ENCODE measurements around the gene LGR6.
"Not testable (repeated sequence)": the region's sequence is repeated elsewhere in the genome, so short reads cannot be mapped to it uniquely, and the experiment has no call there.

LGR6 gene, protein sequence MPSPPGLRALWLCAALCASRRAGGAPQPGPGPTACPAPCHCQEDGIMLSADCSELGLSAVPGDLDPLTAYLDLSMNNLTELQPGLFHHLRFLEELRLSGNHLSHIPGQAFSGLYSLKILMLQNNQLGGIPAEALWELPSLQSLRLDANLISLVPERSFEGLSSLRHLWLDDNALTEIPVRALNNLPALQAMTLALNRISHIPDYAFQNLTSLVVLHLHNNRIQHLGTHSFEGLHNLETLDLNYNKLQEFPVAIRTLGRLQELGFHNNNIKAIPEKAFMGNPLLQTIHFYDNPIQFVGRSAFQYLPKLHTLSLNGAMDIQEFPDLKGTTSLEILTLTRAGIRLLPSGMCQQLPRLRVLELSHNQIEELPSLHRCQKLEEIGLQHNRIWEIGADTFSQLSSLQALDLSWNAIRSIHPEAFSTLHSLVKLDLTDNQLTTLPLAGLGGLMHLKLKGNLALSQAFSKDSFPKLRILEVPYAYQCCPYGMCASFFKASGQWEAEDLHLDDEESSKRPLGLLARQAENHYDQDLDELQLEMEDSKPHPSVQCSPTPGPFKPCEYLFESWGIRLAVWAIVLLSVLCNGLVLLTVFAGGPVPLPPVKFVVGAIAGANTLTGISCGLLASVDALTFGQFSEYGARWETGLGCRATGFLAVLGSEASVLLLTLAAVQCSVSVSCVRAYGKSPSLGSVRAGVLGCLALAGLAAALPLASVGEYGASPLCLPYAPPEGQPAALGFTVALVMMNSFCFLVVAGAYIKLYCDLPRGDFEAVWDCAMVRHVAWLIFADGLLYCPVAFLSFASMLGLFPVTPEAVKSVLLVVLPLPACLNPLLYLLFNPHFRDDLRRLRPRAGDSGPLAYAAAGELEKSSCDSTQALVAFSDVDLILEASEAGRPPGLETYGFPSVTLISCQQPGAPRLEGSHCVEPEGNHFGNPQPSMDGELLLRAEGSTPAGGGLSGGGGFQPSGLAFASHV

DNA sequence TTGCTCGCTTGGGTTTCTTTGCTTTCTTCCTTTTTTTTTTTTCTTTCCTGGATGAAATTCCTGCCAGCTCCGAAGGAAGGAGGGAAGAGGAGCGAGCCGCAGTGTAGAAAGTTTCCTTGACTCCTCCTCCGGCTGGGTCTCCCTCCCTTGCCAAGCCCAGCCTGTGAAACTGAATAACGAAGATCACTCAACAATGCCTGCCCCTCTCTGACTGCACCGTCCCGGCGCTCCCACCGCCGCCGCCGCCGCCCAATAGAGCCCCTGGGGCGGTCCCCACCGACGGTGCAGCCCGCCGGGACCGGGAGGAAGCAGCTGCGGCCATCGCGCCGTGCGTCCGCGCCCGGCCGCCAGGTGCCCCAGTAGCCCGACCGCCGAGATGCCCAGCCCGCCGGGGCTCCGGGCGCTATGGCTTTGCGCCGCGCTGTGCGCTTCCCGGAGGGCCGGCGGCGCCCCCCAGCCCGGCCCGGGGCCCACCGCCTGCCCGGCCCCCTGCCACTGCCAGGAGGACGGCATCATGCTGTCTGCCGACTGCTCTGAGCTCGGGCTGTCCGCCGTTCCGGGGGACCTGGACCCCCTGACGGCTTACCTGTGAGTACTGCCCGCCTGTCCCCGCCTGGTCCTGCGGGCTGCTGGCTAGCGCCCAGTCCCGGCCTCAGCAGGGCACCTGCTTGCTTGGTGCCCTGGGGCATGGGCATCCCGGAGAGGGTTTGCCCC is at the start of gene LGR6:
LGR6 (plus strand) TSS at position 186 of the 714 bp plus-strand sequence; CDS start at position 377, 191 bp downstream.
- peak; percentile 24 for ATAC-seq
- peaks cover 79% of the 10 kb centered on the region for H3K27me3 Mint-ChIP-seq

DNA sequence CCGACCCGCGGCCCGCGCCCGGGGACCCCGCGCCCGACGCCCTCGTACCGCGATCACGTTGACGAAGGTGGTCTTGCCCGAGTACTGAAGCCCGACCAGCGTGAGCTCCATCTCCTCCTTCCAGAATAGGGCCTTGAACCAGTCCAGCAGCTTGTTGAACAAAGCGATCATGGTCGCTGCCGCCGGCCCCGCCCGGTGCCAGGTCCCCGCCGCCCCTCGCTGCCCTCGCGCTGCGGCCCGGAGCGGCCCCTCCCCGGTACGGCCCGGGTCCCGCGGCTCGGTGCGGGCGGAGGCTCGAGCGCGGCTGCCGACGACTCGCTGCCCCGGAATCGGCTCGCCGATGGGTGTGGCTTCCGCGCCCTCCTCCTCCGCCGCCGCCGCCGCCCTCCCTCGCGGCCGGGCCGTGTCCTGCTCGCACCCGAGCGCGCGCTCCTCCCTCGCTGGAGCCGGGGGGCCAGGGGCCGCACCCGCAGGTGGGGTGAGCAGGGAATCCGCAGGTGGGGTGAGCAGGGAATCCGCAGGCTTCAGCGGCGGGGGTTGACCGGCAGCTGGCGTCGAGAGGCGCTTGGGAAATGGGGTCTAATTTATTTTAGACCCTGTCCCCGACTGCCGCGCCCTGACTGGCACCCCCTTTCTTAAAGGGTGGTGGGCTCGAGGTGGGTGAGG is 49.1 kb upstream of the LGR6 start, which contains the start of gene ARL8A:
ARL8A (minus strand) TSS at position 336 of the 666 bp plus-strand sequence; CDS start at position 171, 165 bp downstream.
- peak; percentile 84 for ATAC-seq

More for the DNA sequence above, at the start of gene LGR6:
- no peaks in the 10 kb centered on the region for H3K36me3 Mint-ChIP-seq
- peaks cover 19% of the 10 kb centered on the region for H3K4me1 Mint-ChIP-seq
- peak within 1 kb of the TSS; percentile 43 for H3K4me3 Mint-ChIP-seq
- H3K27ac Mint-ChIP-seq: no peak within 1 kb of the TSS
- H3K9me3 Mint-ChIP-seq: no peaks in the 10 kb centered on the region

DNA sequence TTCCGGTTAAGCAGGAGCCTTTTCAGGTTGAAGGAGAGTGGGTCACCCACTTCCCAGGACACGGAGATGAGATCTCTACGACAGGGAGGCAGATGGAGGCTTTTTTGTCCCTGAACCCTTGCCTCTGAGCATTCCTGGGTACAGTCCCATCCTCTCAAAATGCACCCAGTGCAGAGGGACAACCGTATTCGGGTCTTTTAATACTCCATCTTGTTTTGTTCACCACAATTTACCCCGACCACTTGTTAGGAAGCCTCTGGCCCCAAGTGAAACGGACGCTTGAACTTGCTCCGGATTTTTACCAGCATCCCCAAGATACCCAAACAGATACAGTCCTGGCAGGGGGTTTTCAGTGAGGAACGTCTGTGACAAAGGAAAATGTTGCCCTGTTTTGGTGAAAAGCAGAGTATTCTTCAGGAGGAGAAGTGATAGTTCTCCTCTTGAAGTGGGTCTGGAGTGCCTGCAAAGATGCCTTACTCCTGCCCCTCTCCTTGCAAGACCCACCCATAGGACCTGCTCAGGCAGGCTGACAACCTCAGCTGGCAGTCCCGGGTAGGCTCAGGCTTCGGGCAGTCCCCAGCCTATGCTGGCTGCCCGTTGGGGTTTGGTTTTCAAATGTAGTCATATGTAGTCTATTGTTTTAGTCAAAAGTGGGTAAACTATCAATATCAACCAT is 48.4 kb upstream of the LGR6 start:
- Mint-ChIP-seq H3K27me3 (no peaks in the 10 kb centered on the region), H3K9me3 (no peaks in the 10 kb centered on the region), H3K36me3 (peaks cover 8% of the 10 kb centered on the region), H3K27ac (peak overlapping the region; percentile 94), H3K4me1 (peaks cover 27% of the 10 kb centered on the region), H3K4me3 (peak overlapping the region; percentile 85)
- no peak for ATAC-seq

More for the DNA sequence above, 49.1 kb upstream of the LGR6 start, which contains the start of gene ARL8A:
- Mint-ChIP-seq H3K27ac (peak within 1 kb of the TSS; percentile 94), H3K27me3 (no peaks in the 10 kb centered on the region), H3K9me3 (no peaks in the 10 kb centered on the region), H3K4me1 (peaks cover 27% of the 10 kb centered on the region), H3K4me3 (peak within 1 kb of the TSS; percentile 97), H3K36me3 (peaks cover 8% of the 10 kb centered on the region)

DNA sequence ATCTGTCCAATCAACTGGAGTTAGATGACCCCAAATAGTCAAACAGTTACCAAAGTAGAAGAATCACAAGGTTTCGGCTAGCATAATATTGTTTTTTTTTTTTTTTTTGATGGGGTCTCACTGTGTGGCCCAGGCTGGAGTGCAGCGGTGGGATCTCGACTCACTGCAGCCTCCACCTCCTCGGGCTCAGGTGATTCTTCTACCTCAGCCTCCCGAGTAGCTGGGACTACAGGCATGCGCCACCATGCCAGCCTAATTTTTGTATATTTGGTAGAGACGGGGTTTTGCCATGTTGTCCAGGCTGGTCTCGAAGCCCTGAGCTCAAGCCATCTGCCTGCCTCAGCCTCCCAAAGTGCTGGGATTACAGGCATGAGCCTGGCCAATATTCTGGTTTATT is 47.9 kb upstream of the LGR6 start:
- Mint-ChIP-seq H3K27ac (peak overlapping the region; percentile 94), H3K4me1 (peaks cover 27% of the 10 kb centered on the region), H3K36me3 (peaks cover 12% of the 10 kb centered on the region)
- H3K9me3 Mint-ChIP-seq, ATAC-seq, H3K27me3 Mint-ChIP-seq, H3K4me3 Mint-ChIP-seq: not testable (repeated sequence)

DNA sequence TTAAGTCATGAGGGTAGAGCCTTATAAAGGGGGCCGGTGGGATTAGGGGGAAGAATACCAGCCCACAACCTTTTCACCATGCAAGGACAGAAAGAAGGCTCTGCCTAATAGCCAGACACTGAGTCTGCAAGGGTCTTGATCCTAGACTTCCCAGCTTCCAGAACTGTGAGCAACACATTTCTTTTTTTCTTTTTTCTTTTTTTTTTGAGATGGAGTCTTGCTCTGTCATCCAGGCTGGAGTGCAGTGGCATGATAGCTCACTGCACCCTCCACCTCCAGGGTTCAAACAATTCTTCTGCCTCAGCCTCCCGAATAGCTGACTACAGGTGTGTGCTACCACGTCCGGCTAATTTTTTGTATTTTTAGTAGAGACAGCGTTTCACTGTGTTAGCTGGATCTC is 47.3 kb upstream of the LGR6 start:
- H3K27ac Mint-ChIP-seq: no peak overlapping the region

DNA sequence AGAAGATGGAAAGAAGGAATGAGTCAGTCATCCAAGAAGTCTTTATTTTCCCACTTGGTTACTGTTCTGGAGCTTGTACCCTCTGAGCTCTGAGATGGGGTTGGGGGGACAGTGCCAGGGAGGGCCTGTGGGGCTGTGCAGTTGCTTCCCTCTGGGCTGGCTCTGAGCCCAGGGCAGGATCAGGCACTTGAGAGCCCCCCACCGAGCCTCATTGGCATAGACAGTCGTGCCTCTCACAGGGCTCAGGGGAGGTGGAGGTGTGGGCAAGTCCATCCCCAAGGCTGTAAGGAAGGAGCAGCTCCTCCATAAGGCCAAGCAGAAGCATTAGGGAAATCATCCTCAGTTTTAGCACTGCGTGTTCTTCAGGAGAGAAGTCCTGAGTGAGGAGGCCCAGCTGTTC is 46.6 kb upstream of the LGR6 start:
- Mint-ChIP-seq H3K9me3 (no peaks in the 10 kb centered on the region), H3K4me1 (peaks cover 27% of the 10 kb centered on the region), H3K27ac (no peak overlapping the region), H3K36me3 (peaks cover 18% of the 10 kb centered on the region), H3K4me3 (no peak overlapping the region), H3K27me3 (no peaks in the 10 kb centered on the region)
- ATAC-seq: no peak

More for the DNA sequence above, 47.3 kb upstream of the LGR6 start:
- ATAC-seq: no peak
- Mint-ChIP-seq H3K9me3 (no peaks in the 10 kb centered on the region), H3K27me3 (no peaks in the 10 kb centered on the region), H3K4me3 (peak overlapping the region; percentile 27), H3K36me3 (peaks cover 17% of the 10 kb centered on the region), H3K4me1 (peaks cover 27% of the 10 kb centered on the region)

DNA sequence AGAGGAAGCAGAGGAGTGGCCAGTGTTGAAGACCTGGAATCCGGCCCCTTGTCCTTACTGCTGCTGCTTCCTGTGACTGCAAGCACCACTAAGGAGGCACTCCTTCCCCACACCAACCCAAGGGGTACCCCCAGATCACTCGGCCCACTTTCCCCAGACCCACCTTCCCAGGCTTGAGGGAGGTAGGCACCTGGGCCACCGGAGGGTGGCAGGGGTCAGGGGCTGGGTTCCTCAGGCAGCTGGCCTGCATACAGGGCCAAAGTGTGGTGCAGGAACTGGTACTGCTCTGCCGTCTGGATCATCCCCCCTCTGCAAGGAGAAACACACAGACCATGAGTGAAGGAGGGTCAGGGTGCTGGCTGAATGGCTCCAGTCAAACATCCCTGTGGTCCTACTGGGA is 45.2 kb upstream of the LGR6 start:
- no peaks in the 10 kb centered on the region for H3K9me3 Mint-ChIP-seq
- H3K4me1 Mint-ChIP-seq: peaks cover 13% of the 10 kb centered on the region
- H3K4me3 Mint-ChIP-seq: no peak overlapping the region
- ATAC-seq: no peak
- peak overlapping the region; percentile 22 for H3K27ac Mint-ChIP-seq
- no peaks in the 10 kb centered on the region for H3K27me3 Mint-ChIP-seq
- peaks cover 22% of the 10 kb centered on the region for H3K36me3 Mint-ChIP-seq

DNA sequence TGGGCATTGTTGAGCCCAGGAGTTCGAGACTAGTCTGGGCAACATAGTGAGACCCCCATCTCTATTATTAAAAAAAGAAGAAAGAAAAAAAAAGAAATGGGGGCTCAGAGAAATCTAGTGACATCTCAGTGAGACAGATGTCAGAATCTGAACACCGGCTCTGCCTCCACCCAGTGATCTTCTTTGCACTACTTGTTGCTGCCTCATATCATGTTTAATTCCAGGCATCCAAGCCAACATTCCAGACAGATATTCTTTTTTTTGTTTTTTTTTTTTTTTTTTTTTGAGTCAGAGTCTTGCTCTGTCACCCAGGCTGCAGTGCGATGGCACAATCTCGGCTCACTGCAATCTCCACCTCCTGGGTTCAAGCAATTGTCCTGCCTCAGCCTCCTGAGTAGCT is 44.0 kb upstream of the LGR6 start:
- H3K27me3 Mint-ChIP-seq: no peaks in the 10 kb centered on the region
- H3K27ac Mint-ChIP-seq: no peak overlapping the region
- ATAC-seq: no peak
- H3K36me3 Mint-ChIP-seq: peaks cover 28% of the 10 kb centered on the region
- no peak overlapping the region for H3K4me3 Mint-ChIP-seq
- no peaks in the 10 kb centered on the region for H3K9me3 Mint-ChIP-seq
- peaks cover 9% of the 10 kb centered on the region for H3K4me1 Mint-ChIP-seq

DNA sequence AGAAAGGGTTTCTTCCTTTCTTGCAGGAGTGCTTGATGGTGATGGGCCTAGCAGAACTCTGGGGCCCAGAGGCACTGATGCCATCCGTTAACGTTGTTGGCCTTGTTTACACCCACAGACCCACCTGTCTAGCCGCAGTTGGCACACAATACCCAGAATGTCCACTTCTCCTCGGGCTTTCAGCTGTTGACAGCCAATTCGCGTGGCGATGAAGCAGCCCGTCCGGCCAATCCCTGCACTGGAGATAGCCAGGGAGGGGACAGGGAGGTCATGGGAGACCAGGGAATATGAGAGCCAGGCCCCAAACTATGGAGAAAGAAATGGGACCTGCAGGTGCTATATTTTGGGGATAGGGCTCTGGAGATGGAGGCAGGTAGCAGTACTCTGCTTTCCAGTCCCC is 43.4 kb upstream of the LGR6 start:
- Mint-ChIP-seq H3K36me3 (peaks cover 34% of the 10 kb centered on the region), H3K4me1 (peaks cover 5% of the 10 kb centered on the region), H3K9me3 (no peaks in the 10 kb centered on the region), H3K27ac (no peak overlapping the region), H3K4me3 (no peak overlapping the region), H3K27me3 (no peaks in the 10 kb centered on the region)
- no peak for ATAC-seq

DNA sequence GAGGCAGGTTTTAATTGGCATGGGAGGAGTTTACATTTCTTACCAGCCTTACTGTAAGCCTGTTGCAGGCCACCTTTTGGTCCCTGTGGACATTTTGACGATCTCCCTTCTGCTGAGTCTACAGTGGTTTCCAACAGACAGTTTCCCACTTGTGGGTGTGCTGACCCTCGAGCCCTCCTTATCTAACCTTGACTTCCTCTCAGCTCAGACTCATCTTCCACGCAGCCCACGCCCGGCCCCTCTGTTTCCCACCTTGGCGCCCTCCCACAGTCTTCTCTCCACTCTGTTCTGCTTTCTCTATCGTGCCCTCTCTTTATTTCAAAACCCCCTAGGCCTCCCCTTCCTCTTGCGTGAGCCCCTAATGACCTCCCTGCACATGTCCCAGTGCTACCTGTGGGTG is 43.0 kb upstream of the LGR6 start:
- H3K4me1 Mint-ChIP-seq: peaks cover under 1% of the 10 kb centered on the region
- no peak overlapping the region for H3K4me3 Mint-ChIP-seq
- no peaks in the 10 kb centered on the region for H3K27me3 Mint-ChIP-seq
- H3K36me3 Mint-ChIP-seq: peaks cover 34% of the 10 kb centered on the region
- H3K27ac Mint-ChIP-seq: no peak overlapping the region
- H3K9me3 Mint-ChIP-seq: no peaks in the 10 kb centered on the region
- no peak for ATAC-seq

DNA sequence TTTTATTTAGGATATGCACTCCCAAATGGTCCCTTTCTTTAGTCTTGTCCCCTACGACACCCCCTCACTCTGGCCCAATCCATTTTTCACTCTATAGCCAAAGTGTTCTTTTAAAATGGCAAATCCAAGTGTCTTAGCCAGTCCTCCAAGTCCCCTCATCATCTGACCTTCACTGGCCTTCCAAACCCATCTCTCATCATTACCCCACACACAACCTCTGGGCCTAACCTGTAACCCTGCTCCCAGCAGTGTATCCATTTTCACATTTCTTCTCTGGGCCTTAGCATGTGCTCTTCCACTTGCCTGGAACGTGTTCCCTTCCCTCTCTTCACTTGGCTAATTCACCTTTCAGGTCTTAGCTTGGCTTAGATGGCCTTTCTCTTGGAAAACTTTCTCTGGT is 42.6 kb upstream of the LGR6 start:
- Mint-ChIP-seq H3K27me3 (no peaks in the 10 kb centered on the region), H3K4me3 (no peak overlapping the region), H3K9me3 (no peaks in the 10 kb centered on the region), H3K4me1 (no peaks in the 10 kb centered on the region), H3K36me3 (peaks cover 34% of the 10 kb centered on the region), H3K27ac (no peak overlapping the region)
- no peak for ATAC-seq

DNA sequence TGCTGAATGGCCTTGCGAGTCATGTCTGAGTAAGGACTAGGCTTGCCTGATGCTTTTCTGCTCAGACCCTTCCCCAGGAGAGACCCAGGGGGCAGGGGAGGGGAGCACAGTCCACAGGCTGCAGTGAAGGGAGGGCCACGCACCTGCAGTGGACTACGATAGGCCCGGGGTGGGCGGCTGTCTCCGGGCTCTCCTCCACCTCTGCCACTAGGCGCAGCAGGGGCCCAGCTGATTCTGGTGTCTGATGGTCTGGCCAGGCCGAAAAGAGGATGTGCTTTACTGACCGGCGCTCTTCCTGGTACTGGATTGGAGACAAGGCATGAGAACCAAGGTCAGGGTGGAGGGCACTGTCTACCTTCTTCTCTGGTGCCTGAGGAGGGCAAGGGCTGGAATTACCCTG is 41.2 kb upstream of the LGR6 start:
- Mint-ChIP-seq H3K27me3 (no peaks in the 10 kb centered on the region), H3K36me3 (peaks cover 34% of the 10 kb centered on the region), H3K4me1 (no peaks in the 10 kb centered on the region), H3K4me3 (no peak overlapping the region), H3K27ac (no peak overlapping the region), H3K9me3 (no peaks in the 10 kb centered on the region)
- ATAC-seq: no peak

DNA sequence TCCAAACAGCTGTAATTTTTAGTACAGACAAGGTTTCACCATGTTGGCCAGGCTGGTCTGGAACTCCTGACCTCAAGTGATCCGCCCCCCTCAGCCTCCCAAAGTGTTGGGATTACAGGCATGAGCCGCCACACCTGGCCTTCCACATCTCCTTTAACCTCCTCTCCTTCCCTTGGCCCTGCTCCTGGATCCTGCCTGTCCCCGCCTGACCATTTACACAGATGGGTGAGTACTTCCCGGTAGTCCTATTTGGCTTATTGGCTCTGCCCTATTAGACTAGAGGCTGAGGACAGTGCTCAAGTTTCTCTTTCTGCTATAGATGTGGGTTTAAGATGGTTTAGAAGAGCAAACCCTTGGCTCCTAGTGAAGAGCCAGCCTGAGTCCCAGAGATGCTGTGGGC is 40.3 kb upstream of the LGR6 start:
- Mint-ChIP-seq H3K4me3 (no peak overlapping the region), H3K27me3 (no peaks in the 10 kb centered on the region), H3K36me3 (peaks cover 28% of the 10 kb centered on the region), H3K9me3 (no peaks in the 10 kb centered on the region), H3K4me1 (peaks cover 1% of the 10 kb centered on the region), H3K27ac (peak overlapping the region; percentile 9)
- no peak for ATAC-seq

DNA sequence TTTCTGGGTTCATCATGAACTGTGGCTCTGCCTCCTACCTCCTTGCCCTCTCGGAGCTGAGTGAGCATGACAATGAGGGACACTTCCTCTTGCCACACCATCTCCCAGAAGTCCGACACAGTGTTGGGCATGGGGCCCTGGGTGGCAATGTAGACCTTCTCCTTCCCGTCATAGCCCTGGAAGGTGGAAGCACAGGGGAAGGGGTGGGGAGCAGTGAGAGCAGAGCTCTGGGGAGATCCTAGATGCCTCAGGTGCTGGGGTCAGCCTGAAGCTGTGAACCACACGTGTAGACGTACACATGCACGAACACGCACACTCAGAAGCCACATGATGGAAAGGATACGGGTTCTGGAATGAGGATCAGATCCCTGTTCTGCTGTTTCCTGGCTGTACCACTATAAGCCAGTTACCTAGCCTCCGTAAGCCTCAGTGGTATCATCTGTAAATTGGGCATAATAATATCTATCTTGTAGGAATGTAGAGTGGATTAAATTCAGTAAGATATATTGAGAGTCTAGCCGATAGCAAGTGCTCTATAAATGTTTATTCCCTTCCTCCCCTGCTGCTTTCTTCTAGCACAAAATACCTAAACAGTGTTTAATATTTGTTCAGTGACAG is 39.3 kb upstream of the LGR6 start:
- ATAC-seq: no peak
- peaks cover 34% of the 10 kb centered on the region for H3K36me3 Mint-ChIP-seq
- peak overlapping the region; percentile 6 for H3K27ac Mint-ChIP-seq
- H3K9me3 Mint-ChIP-seq: no peaks in the 10 kb centered on the region
- H3K27me3 Mint-ChIP-seq: no peaks in the 10 kb centered on the region
- no peak overlapping the region for H3K4me3 Mint-ChIP-seq
- H3K4me1 Mint-ChIP-seq: peaks cover 11% of the 10 kb centered on the region

Data from stimulated activated memory B cell treated with anti-CD40 and anti-IgM and Interleukin-4, amounts not matched to agents 10 μg/mL and 1 μg/mL and 100 μg/mL, for 72 hours (primary cell).